ENCODE measurements around the gene AP1S2.

GRCh38 chrX:15813416-15813815, 41.2 kb downstream of the AP1S2 start:
- no peak for TF ChIP-seq CTCF (IDR thresholded peaks at IDR 0.05; ENCODE audit: insufficient read depth, low read length, poor library complexity, severe bottlenecking)
- no peak for TF ChIP-seq EZH2phosphoT487 (conservative IDR thresholded peaks at IDR 0.05; ENCODE audit: low read length)
